K562 (cell line): ENCODE data around the gene EEF2. TPM values are rescaled to one million over a fixed set of nuclear protein-coding genes. Genes with fewer than 3 reads are reported as not detected.

ENCODE experiments used
- ATAC-seq: fragments of 200-7000 bp; cut with Tn5 transposase; 3 replicates; pipeline ENCODE4 v1.9.1; 2020; ENCODE audit warnings: moderate library complexity
- BruUV-seq: library from RNA; stranded (reverse); fragments of 400-500 nt; replicated peaks from 2 replicates; lab custom pipeline; 2021; lab: Mats Ljungman, UMichigan
- CTCF ChIA-PET: fragments of 300-600 bp; formaldehyde crosslinking; extraction: SDS; loops from one replicate; lab custom pipeline; 2021; ENCODE audit warnings: low intra/inter-chr PET ratio; lab: Yijun Ruan, JAX
- POLR2A ChIA-PET: fragments of 300-600, 350-650 bp; sonication (Branson Sonifier 250); formaldehyde crosslinking; extraction: SDS; loops from one replicate; lab custom pipeline; 2021; ENCODE audit warnings: antibody characterized with exemption, inconsistent platforms; lab: Yijun Ruan, JAX
- DNase-seq, 4 experiments: peaks; one replicate each; pipeline versions ENCODE4 v3.0.0 to v3.0.0-alpha.2; 2011 to 2018; ENCODE audit warnings: low spot score in 3 of 4, mixed read lengths in 3 of 4; ENCODE audit errors: extremely low read depth in 1 of 4
- FAIRE-seq: peaks from 2 replicates; lab custom pipeline; 2011; peaks lifted over from hg19 to GRCh38; lab: Jason Lieb, UNC
- H2AFZ ChIP-seq: 2 replicates; pipeline ENCODE4 v1.6.0; 2011; ENCODE audit warnings: low read depth, low read length, control low read depth, inconsistent platforms
- H3K27ac ChIP-seq: fragments of 200-600 bp; 3 replicates; pipeline ENCODE4 v1.8.0; 2011; ENCODE audit warnings: low read depth, mild to moderate bottlenecking, control low read depth, inconsistent platforms, low read length, moderate library complexity, mixed read lengths; ENCODE audit errors: extremely low read depth
- H3K27me3 ChIP-seq, 2 experiments: fragments of 300-600 bp in 1 of 2; 2 replicates in 1 of 2; 3 replicates in 1 of 2; pipeline versions ENCODE4 v1.6.0 to v1.8.0; 2011; ENCODE audit warnings: inconsistent platforms in 2 of 2, low read length in 2 of 2, mild to moderate bottlenecking in 1 of 2, mixed read lengths in 1 of 2, moderate library complexity in 1 of 2; ENCODE audit not compliant: control insufficient read depth in 2 of 2, insufficient read depth in 2 of 2
- H3K36me3 ChIP-seq: fragments of 300-600 bp; 3 replicates; pipeline ENCODE4 v1.8.0; 2011; ENCODE audit warnings: mild to moderate bottlenecking, low read length, inconsistent platforms; ENCODE audit not compliant: control insufficient read depth, insufficient read depth
- H3K4me1 ChIP-seq, 2 experiments: fragments of 200-600 bp in 1 of 2; replicated peaks in 1 of 2; 2 replicates in 1 of 2; 3 replicates in 1 of 2; pipeline versions ENCODE4 v1.5.1 to v1.8.0; 2011; ENCODE audit warnings: inconsistent platforms in 2 of 2, low read length in 2 of 2, mild to moderate bottlenecking in 1 of 2, mixed read lengths in 1 of 2, moderate library complexity in 1 of 2; ENCODE audit not compliant: control insufficient read depth in 2 of 2, insufficient read depth in 2 of 2
- H3K4me2 ChIP-seq: 2 replicates; pipeline ENCODE4 v1.6.1; 2011; ENCODE audit warnings: low read length, control low read depth, inconsistent platforms, mixed read lengths; ENCODE audit not compliant: insufficient read depth
- H3K4me3 ChIP-seq: fragments of 200-600 bp; sonication (generic), shearing (Covaris generic); 2 replicates; pipeline ENCODE4 v1.5.1; 2016; ENCODE audit warnings: control low read depth, inconsistent platforms
- H3K79me2 ChIP-seq: fragments of 200-600 bp; 3 replicates; pipeline ENCODE4 v1.8.0; 2011; ENCODE audit warnings: low read length, inconsistent platforms; ENCODE audit not compliant: control insufficient read depth, insufficient read depth
- H3K9ac ChIP-seq, 2 experiments: 2 replicates each; pipeline versions ENCODE4 v1.6.0 to v1.6.1; 2011; ENCODE audit warnings: low read depth in 2 of 2, low read length in 2 of 2, control low read depth in 1 of 2, inconsistent platforms in 1 of 2, mild to moderate bottlenecking in 1 of 2, mixed read lengths in 1 of 2; ENCODE audit not compliant: insufficient read depth in 1 of 2
- H3K9me1 ChIP-seq: one replicate; pipeline ENCODE4 v1.6.0; 2011; ENCODE audit warnings: inconsistent platforms, mild to moderate bottlenecking, low read length, moderate library complexity; ENCODE audit not compliant: control insufficient read depth, insufficient read depth
- H3K9me3 ChIP-seq: replicated peaks from 2 replicates; pipeline ENCODE4 v1.5.1; 2011; ENCODE audit warnings: low read depth, low read length, inconsistent platforms; ENCODE audit not compliant: control insufficient read depth, insufficient read depth
- H4K20me1 ChIP-seq: replicated peaks from 2 replicates; pipeline ENCODE4 v1.6.1; 2011; ENCODE audit warnings: low read length, inconsistent platforms, mixed read lengths; ENCODE audit not compliant: control insufficient read depth, insufficient read depth
- HDAC3 ChIP-seq: fragments of 450-650 bp; IDR thresholded peaks from 2 replicates; pipeline ENCODE4 v1.6.1; 2018; ENCODE audit warnings: borderline replicate concordance, mild to moderate bottlenecking, moderate library complexity; ENCODE audit not compliant: partially characterized antibody
- RBFOX2 ChIP-seq: fragments of 200-400 bp; formaldehyde crosslinking; IDR thresholded peaks from 2 replicates; pipeline ENCODE4 v1.6.1; 2017; ENCODE audit warnings: low read depth, mild to moderate bottlenecking, low read length, moderate library complexity
- ZBTB1 ChIP-seq: sonication (generic); formaldehyde crosslinking; IDR thresholded peaks from 2 replicates; pipeline ENCODE4 v1.8.1; 2023; ENCODE audit warnings: missing genetic modification reagents, low read depth, mild to moderate bottlenecking, borderline replicate concordance
- ZNF239 ChIP-seq: fragments of 250-450 bp; sonication (Bioruptor Pico); IDR thresholded peaks from 2 replicates; pipeline ENCODE4 v1.4.0; 2020; ENCODE audit warnings: mild to moderate bottlenecking
- WGBS: fragments of 100-300 bp; shearing (Covaris generic); methylation state at CpG from one replicate; pipeline ENCODE4 v1.1.6; 2016; ENCODE audit warnings: low coverage, mixed read lengths; ENCODE audit not compliant: insufficient coverage; ENCODE audit errors: missing lambda C conversion rate; 5-methylcytosine and 5-hydroxymethylcytosine counted together
- in situ Hi-C: fragments of 300-500 bp; cut with MboI; formaldehyde crosslinking; loops from 4 replicates; pipeline ENCODE4 v1.15.0; 2018; ENCODE audit warnings: inconsistent platforms, mixed read lengths
- intact Hi-C: fragments of 100-400 bp; cut with micrococcal nuclease; formaldehyde crosslinking; loops from 2 replicates; pipeline ENCODE4 v1.14.2; 2022
- polyA plus RNA-seq, 8 experiments: library from polyadenylated mRNA; depleted of rRNA in 4 of 8; stranded (reverse) in 5 of 8; unstranded in 3 of 8; fragments of >200 nt; fragmentation: Nextera tagmentation in 2 of 8; fragmentation: Illumina TruSeq in 1 of 8; extraction: Ambion mirVana in 2 of 8; extraction: Trizol in 1 of 8; gene quantifications; 2 replicates each; pipeline versions ENCODE4 v1.2.1 to v1.2.3, GENCODE V29; 2011 to 2014; ENCODE audit warnings: inconsistent platforms in 1 of 8, missing spikeins in 1 of 8
- total RNA-seq, 7 experiments: library from RNA; depleted of rRNA in 6 of 7; stranded (reverse); fragments of >200 nt in 6 of 7; fragmentation: Illumina TruSeq in 2 of 7; extraction: Trizol in 2 of 7; gene quantifications; 2 replicates each; pipeline versions ENCODE4 v1.2.1 to v1.2.3, GENCODE V29; 2011 to 2021; ENCODE audit warnings: low replicate concordance in 1 of 7

Gene EEF2
- total and polyA plus RNA-seq, 9 of the 15 experiments (the other 6 are each of a cell fraction or from before 2014, with no cell fraction given) = 372 to 3,003 (median 1,453) TPM

DNA sequence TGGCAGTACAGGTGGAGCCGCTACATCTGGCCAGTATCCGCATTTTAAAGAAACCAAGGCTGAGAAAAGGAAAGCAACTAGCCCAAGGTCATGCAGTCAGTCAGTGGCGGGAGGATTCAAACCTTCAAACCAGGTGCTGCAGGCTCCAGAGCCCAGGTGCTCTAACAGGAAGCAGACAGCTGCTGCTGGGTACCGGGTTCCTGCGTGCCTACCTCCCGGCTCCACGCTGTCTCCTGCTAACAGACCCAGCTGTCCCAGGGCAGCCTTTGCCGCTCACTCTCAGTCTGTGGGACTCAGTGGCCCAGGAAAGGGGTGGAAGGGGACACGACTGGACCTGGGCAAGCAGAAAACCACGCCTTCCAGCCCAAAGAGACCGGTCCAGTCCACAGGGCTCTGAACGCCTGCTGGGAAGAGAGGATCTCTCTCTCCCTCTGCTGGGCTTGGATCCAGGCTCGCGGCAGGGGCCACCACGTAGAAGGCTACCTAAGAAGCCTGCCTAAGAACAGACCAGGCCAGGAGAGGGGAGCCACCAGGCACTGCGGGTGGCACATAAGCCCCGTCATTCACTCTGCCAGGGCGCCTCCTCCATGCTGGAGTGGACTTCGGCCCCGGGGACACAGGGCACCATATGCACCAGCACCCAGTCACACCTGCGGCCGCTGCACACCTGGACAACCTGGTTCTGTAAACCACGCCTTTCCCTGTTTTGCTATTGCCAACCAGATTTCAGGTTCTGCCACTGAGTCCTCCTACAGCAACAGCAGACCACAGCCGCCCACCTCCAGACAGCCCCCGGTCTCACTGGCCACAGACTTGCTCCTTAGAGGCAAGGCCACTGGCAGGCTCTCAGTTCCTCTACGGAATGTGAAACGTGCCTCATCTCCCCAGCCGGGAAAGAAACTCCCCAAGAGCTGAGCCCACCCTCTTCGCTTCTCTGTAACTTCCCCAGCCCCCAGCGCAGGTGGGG, 18.9 kb downstream of the EEF2 start:
- Histone ChIP-seq H4K20me1 (peaks cover 8% of the 10 kb centered on the region), H3K36me3 (peaks cover 70% of the 10 kb centered on the region; the same call in 2 of the 3 replicates), H3K27me3 (no peaks in the 10 kb centered on the region), H3K9me3 (no peaks in the 10 kb centered on the region)
- intact Hi-C loops = no loop called here
- TF ChIP-seq HDAC3 (no peak), ZNF239 (CRISPR knock-in tag) (no peak), RBFOX2 (peak; percentile 37), ZBTB1 (CRISPR knock-in tag) (no peak)
- TF ChIP-seq, all 486 proteins: peak for 1
- WGBS = 91% methylated on average over 28 of the region's 30 CpGs
- no peak for FAIRE-seq
- no peak overlapping the region for H3K4me3 ChIP-seq
- no peak for DNase-seq
- POLR2A ChIA-PET = interaction anchor here (7.2 kb wide), 1 partner anchor 15 kb away, joined by 215 read pairs; the partner anchor contains the start of gene EEF2
- H3K27ac ChIP-seq = no peak overlapping the region
- in situ Hi-C loops = no loop called here
- H3K4me2 ChIP-seq = no peak overlapping the region
- H3K4me1 ChIP-seq = peaks cover 15 to 39% of the 10 kb centered on the region in 2 experiments
- no TSS peak for BruUV-seq
- H2AFZ ChIP-seq = no peak overlapping the region
- no peaks in the 10 kb centered on the region for H3K9me1 ChIP-seq
- no peak for ATAC-seq
- CTCF ChIA-PET = no interaction called here
- H3K79me2 ChIP-seq = peaks cover 37% of the 10 kb centered on the region
- H3K9ac ChIP-seq = peak overlapping the region in 1 of 2 experiments; percentile 1; a peak in 1 of 4 replicates
